Measurements from ENCODE around the gene PHYHD1.

DNA sequence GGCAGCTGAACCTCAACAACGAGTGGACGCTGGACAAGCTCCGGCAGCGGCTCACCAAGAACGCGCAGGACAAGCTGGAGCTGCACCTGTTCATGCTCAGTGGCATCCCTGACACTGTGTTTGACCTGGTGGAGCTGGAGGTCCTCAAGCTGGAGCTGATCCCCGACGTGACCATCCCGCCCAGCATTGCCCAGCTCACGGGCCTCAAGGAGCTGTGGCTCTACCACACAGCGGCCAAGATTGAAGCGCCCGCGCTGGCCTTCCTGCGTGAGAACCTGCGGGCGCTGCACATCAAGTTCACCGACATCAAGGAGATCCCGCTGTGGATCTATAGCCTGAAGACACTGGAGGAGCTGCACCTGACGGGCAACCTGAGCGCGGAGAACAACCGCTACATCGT is 12.4 kb upstream of the PHYHD1 start:
- TF ChIP-seq, protein P1, sequence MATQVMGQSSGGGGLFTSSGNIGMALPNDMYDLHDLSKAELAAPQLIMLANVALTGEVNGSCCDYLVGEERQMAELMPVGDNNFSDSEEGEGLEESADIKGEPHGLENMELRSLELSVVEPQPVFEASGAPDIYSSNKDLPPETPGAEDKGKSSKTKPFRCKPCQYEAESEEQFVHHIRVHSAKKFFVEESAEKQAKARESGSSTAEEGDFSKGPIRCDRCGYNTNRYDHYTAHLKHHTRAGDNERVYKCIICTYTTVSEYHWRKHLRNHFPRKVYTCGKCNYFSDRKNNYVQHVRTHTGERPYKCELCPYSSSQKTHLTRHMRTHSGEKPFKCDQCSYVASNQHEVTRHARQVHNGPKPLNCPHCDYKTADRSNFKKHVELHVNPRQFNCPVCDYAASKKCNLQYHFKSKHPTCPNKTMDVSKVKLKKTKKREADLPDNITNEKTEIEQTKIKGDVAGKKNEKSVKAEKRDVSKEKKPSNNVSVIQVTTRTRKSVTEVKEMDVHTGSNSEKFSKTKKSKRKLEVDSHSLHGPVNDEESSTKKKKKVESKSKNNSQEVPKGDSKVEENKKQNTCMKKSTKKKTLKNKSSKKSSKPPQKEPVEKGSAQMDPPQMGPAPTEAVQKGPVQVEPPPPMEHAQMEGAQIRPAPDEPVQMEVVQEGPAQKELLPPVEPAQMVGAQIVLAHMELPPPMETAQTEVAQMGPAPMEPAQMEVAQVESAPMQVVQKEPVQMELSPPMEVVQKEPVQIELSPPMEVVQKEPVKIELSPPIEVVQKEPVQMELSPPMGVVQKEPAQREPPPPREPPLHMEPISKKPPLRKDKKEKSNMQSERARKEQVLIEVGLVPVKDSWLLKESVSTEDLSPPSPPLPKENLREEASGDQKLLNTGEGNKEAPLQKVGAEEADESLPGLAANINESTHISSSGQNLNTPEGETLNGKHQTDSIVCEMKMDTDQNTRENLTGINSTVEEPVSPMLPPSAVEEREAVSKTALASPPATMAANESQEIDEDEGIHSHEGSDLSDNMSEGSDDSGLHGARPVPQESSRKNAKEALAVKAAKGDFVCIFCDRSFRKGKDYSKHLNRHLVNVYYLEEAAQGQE (IDR thresholded peaks at IDR 0.05; ENCODE audit: insufficient read depth in 1 of 2, low read depth in 2 of 2, low read length in 1 of 2) = no peak
- TF ChIP-seq, protein P2, sequence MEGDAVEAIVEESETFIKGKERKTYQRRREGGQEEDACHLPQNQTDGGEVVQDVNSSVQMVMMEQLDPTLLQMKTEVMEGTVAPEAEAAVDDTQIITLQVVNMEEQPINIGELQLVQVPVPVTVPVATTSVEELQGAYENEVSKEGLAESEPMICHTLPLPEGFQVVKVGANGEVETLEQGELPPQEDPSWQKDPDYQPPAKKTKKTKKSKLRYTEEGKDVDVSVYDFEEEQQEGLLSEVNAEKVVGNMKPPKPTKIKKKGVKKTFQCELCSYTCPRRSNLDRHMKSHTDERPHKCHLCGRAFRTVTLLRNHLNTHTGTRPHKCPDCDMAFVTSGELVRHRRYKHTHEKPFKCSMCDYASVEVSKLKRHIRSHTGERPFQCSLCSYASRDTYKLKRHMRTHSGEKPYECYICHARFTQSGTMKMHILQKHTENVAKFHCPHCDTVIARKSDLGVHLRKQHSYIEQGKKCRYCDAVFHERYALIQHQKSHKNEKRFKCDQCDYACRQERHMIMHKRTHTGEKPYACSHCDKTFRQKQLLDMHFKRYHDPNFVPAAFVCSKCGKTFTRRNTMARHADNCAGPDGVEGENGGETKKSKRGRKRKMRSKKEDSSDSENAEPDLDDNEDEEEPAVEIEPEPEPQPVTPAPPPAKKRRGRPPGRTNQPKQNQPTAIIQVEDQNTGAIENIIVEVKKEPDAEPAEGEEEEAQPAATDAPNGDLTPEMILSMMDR (IDR thresholded peaks at IDR 0.05) = no peak
- TF ChIP-seq POLR2AphosphoS5 (IDR thresholded peaks at IDR 0.05; ENCODE audit: low read depth, low read length) = no peak
- no peak for TF ChIP-seq SIN3A (IDR thresholded peaks at IDR 0.05; ENCODE audit: borderline replicate concordance, insufficient read depth, low read depth, low read length)
- TF ChIP-seq TCF7L2 (IDR thresholded peaks at IDR 0.05; ENCODE audit: low read depth, low read length) = no peak
